Suprapubic skin (tissue), 4 donors: ENCODE data around the gene MMP28.
A peak's percentile ranks its signal among the peaks of the same experiment; 100 is the strongest.

Source experiments
- CTCF ChIP-seq, 2 donors: fragments of 200-600 bp in 1 of 2; fragments of 450-650 bp in 1 of 2; sonication (generic) in 1 of 2; IDR thresholded peaks; one replicate each; pipeline ENCODE4 v1.5.1; 2016 to 2019; ENCODE audit warnings: antibody characterized with exemption in 2 of 2, mild to moderate bottlenecking in 1 of 2, moderate library complexity in 1 of 2
- EP300 ChIP-seq: sonication (generic); formaldehyde crosslinking; IDR thresholded peaks from one replicate; pipeline ENCODE4 v1.6.1; 2017; ENCODE audit warnings: antibody characterized with exemption
- POLR2A ChIP-seq, 2 donors: fragments of 450-650 bp; IDR thresholded peaks; one replicate each; pipeline ENCODE4 v1.6.1; 2017; ENCODE audit warnings: antibody characterized with exemption in 2 of 2, mild to moderate bottlenecking in 2 of 2, moderate library complexity in 2 of 2
- POLR2AphosphoS5 ChIP-seq, 3 donors: sonication (generic); formaldehyde crosslinking; IDR thresholded peaks; one replicate each; pipeline ENCODE4 v1.6.1; 2017; ENCODE audit warnings: antibody characterized with exemption in 3 of 3

- TF ChIP-seq CTCF (IDR thresholded peaks at IDR 0.05) = no peak
- peak; percentile 90 for TF ChIP-seq EP300
- peak in 1 of 3 donors; percentile 34 for TF ChIP-seq POLR2AphosphoS5 (IDR thresholded peaks at IDR 0.05)
- TF ChIP-seq POLR2A (IDR thresholded peaks at IDR 0.05) = no peak
These were observed 78.5 kb downstream of the MMP28 start for GRCh38 chr17:35716897-35717465.
